Neural cell (in vitro differentiated cells): ENCODE results near the gene MUC6.

Experiments
- CTCF ChIP-seq: fragments of 450-650 bp; IDR thresholded peaks from 2 replicates; pipeline ENCODE4 v1.5.1; 2014; ENCODE audit warnings: antibody characterized with exemption, mild to moderate bottlenecking, moderate library complexity; ENCODE audit not compliant: poor library complexity, severe bottlenecking
- EP300 ChIP-seq: fragments of 450-650 bp; conservative IDR thresholded peaks from 2 replicates; pipeline ENCODE4 v1.6.1; 2014; ENCODE audit warnings: antibody characterized with exemption, mild to moderate bottlenecking, moderate library complexity; ENCODE audit not compliant: poor library complexity, severe bottlenecking
- EZH2 ChIP-seq: fragments of 200-600, 300-800 bp; shearing (Covaris generic), sonication (generic); IDR thresholded peaks from 2 replicates; pipeline ENCODE4 v1.6.1; 2014; ENCODE audit warnings: antibody characterized with exemption, low read length, borderline replicate concordance, mild to moderate bottlenecking; ENCODE audit not compliant: insufficient read depth, poor library complexity, severe bottlenecking
- MXI1 ChIP-seq: fragments of 450-650 bp; conservative IDR thresholded peaks from 2 replicates; pipeline ENCODE4 v1.6.1; 2014; ENCODE audit warnings: antibody characterized with exemption, mild to moderate bottlenecking; ENCODE audit not compliant: poor library complexity, severe bottlenecking
- POLR2AphosphoS5 ChIP-seq: IDR thresholded peaks from 2 replicates; pipeline ENCODE4 v1.6.1; 2012
- RAD21 ChIP-seq: fragments of 450-650 bp; conservative IDR thresholded peaks from 2 replicates; pipeline ENCODE4 v1.6.1; 2014; ENCODE audit warnings: antibody characterized with exemption, mild to moderate bottlenecking, moderate library complexity
- SMC3 ChIP-seq: fragments of 450-650 bp; conservative IDR thresholded peaks from 2 replicates; pipeline ENCODE4 v1.6.1; 2014; ENCODE audit warnings: antibody characterized with exemption, mild to moderate bottlenecking, moderate library complexity; ENCODE audit not compliant: poor library complexity
- TAF1 ChIP-seq: IDR thresholded peaks from 2 replicates; pipeline ENCODE4 v1.6.1; 2012; ENCODE audit warnings: low read depth

- TF ChIP-seq EP300 (no peak), CTCF (no peak), POLR2AphosphoS5 (no peak), EZH2 (no peak), RAD21 (no peak), SMC3 (no peak), TAF1 (no peak), MXI1 (no peak)
Observed at GRCh38 chr11:1084561-1085439, 48.3 kb upstream of the MUC6 start.
